GM21515 (cell line): ENCODE data around the gene CDC42EP5.
"Not testable (repeated sequence)": the region's sequence is repeated elsewhere in the genome, so short reads cannot be mapped to it uniquely, and the experiment has no call there.

ENCODE experiments used
- ATAC-seq: cut with Tn5 transposase; IDR thresholded peaks from one replicate; pipeline ENCODE4 v1.9.1; 2021; ENCODE audit not compliant: unreplicated experiment

The CDC42EP5 gene

DNA sequence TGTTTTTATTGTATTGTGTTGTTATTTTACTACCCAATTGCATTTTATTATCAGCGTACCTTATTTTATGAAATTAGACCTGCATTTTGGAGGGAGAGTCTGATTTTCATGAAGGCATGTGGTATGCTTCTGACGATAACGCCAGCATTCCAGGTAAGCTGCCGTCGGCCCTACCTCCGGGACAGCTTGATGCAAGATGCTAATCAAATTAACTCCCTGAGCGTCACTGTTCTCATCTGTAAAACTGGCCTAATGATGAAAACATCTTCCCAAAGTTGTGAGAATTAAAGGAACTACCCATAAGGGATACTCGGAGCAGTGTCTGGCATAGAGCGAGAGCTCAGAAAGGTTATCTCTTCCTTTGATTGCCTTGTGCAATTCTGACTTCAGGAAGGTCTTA, 16.7 kb upstream of the CDC42EP5 start:
- ATAC-seq, result no peak

- no peak for ATAC-seq
These were observed 16.2 kb upstream of the CDC42EP5 start for GRCh38 chr19:54489341-54489740.

DNA sequence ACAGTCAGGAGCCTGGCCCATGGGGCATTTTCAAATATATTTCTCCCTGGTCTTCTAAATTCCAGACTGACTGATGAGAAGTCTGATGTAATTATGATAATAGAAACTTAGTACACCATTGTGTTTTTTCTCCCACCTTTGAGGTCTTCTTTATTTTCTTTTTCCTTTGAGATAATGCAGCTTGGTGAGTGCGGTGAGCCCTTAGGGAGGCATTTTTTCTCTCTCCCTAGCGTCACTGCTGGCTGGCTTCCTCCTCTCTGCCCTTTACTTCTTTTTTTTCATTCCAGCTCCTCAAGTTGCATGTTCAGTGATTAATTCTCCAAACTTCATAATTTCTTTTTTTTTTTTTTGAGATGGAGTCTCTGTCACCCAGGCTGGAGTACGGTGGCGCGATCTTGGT, 12.8 kb upstream of the CDC42EP5 start:
- no peak for ATAC-seq

- no peak for ATAC-seq
These were observed 11.4 kb upstream of the CDC42EP5 start for GRCh38 chr19:54484451-54484850.

- ATAC-seq, result no peak
These were observed 9.8 kb upstream of the CDC42EP5 start for GRCh38 chr19:54482889-54483288.

DNA sequence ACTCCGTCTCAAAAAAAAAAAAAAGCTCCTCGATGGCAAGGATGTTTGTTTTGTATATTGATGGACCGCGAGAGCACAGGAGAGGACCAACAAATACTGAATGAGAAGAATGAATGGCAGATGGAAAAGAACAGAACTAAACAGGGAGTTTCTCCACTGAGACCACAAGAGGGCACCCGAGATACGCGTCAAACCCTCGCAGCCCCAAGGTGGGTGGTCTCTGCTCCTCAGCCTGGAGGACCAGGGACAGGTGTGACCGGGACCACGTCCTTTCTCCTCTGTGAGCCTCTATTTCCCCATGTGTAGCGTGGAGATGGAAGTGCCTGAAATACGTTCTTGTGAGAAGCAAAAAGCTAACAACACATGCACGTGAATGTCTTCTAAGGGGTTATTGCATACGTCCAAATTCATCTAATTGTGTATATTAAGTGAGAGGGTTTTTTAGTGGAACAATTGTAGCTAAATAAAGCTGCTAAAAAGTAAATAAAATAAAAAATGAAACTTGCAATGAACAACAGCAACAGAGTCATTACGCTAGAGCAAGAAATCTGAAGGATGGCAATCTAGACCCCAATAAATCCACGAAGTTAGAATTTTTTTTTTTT, 8.3 kb upstream of the CDC42EP5 start:
- ATAC-seq, result no peak

DNA sequence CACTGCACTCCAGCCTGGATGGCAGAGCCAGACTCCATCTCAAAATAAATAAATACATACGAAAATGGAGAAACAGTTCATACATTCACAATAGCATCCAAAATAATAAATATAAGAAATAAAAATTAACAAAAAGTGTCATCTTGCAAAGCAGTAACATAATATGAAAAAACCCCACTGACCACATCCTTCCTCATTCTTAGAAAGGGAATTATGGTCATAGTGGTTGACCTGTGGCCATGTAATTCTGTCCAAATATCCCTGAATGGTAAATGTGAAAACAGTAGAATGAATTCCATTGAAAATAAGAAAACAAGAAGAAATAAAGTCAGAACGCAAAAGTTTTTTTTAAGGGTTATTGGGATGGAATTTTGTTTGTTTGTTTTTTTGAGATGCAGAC, 7.0 kb upstream of the CDC42EP5 start:
- ATAC-seq, result no peak

GRCh38 chr19:54478677-54479266, 5.7 kb upstream of the CDC42EP5 start:
- ATAC-seq, result no peak

GRCh38 chr19:54477650-54478049, 4.6 kb upstream of the CDC42EP5 start:
- ATAC-seq, result no peak

DNA sequence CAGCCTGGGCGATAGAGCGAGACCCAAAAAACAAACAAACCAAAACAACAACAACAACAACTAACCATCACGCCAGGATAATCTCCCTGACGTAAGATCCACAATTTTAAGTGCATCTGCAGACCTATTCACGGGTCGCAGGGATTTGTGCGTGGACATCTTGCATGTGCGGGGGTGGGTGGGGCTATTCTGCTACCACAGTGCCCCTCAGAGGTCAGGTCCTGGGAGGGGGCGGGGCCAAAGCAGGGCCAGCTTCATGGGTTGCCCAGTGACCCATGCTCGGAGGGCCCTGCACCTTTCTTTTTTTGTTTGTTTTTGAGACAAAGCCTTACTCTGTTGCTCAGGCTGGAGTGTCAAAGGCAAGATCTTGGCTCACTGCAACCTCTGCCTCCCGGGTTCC, 2.6 kb upstream of the CDC42EP5 start:
- no peak for ATAC-seq

GRCh38 chr19:54473892-54474372, 836 bp upstream of the CDC42EP5 start:
- no peak for ATAC-seq

DNA sequence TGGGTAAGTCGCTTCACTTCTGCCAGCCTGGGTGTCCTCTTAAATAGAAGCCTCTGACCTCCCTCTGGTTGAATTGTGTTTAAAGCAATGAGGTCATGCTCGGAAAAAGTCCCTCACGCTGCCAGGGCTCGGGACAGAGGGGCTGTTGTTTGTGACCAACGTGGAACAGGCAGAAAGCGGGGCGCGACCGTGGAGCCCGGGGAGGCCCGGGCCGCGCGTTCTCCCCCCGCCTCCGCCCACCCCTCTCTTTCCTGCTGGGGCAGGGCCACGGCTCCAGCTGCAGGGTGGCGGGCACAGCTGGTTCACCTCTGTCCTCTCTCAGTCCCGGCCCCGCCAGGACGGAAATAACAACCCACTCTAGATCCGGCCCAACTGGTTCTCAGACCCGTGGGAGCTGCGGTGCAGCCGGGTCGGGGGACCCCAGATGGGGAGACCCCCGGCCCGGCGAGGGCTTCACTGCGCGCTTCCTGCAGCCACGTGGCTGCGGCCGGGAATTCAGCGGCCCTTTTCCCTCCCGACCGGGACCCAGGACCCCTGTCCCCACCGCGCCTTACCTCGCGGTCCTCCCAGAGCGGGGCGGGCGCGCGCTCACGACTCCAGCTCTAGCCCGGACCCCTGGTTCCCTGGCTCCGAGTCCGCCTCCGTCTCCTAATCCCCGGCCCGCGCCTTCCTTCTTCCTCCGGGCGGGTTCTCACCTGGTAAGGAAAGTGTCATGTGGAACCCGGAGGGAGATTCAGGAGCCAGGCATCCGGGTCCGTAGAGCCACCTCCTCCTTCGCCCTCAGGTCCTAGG, 1.9 kb downstream of the CDC42EP5 start:
- no peak for ATAC-seq

GRCh38 chr19:54470276-54470887, 2.7 kb downstream of the CDC42EP5 start:
- no peak for ATAC-seq

- no peak for ATAC-seq
These were observed 3.6 kb downstream of the CDC42EP5 start for GRCh38 chr19:54469496-54469934.

DNA sequence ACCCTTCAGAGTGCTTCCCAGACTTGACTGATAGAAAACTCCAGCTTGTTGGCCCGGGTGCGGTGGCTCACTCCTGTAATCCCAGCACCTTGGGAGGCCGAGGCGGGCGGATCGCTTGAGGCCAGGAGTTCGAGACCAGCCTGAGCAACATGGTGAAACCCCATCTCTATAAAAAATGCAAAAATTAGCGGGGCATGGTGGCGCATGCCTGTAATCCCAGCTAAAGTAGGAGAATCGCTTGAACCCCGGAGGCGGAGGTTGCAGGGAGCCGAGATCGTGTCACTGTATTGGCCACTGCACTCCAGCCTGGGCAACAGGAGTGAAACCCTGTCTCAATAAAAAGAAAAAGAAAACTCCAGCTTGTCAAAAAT, 7.0 kb downstream of the CDC42EP5 start:
- not testable (repeated sequence) for ATAC-seq

- no peak for ATAC-seq
These were observed 7.5 kb downstream of the CDC42EP5 start for GRCh38 chr19:54465426-54466109.

DNA sequence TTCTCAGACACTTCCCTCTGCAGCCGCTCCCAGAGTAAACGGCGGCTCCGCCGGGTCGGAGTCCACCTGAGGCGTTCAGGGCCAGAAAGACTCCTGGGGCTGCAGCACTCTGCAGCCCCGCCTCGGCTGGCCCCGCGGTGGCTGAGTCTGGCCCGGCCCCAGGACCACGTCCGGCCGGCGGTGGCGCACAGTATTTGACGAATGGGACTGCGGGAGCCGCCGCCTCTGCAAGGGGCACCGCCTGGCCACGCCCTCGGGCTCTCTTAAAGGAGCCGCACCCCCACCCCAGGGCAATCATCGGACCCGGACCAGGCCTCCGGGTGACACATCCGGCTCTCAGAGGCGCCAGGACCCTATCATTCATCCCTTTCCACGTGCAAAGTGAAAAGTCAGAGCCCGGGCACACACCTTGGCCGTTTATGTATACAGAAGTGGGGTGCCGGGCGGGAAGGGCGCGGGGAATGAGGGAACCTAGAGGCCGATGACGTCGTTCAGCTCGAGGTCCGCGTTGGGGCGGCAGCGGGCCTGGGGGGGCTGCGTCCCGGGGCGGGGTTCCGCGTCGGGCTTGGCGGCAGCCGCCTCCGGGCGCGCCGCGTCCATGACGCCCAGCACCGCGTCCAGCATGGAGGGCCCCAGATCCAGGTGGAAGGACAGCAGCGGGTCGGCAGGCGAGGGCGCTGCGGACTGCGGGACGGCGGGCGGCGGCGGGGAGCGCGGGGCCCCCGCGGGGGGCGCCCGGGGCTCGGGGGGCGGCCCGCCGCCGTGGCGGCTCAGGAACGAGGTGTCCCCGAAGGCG, 8.3 kb downstream of the CDC42EP5 start:
- ATAC-seq, result peak; percentile 41

DNA sequence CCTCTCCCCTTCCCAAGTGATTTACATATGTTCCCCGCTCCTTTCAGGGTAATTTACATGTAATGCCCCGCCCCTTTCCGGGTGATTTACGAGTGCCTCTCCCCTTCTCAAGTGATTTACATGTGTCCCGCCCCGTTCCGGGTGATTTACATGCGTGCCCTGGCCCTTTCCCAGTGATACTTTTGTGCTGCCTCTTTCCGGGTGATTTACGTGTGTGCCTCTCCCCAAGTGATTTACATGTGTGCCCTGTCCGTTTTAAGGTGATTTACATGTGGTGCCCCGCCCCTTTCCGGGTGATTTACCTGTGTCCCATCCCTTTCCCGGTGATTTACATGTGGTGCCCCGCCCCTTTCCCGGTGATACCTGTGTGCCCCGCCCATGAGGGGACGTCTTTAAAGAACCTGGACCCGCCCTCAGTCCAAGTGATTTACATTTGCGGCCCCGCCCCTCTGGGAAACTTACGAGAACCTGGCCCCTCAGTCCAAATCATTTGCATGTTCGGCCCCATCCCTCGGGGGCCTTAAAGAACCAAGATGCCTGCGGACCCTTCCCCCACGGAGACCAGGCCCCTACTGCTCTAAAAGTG, 9.0 kb downstream of the CDC42EP5 start:
- peak; percentile 36 for ATAC-seq

DNA sequence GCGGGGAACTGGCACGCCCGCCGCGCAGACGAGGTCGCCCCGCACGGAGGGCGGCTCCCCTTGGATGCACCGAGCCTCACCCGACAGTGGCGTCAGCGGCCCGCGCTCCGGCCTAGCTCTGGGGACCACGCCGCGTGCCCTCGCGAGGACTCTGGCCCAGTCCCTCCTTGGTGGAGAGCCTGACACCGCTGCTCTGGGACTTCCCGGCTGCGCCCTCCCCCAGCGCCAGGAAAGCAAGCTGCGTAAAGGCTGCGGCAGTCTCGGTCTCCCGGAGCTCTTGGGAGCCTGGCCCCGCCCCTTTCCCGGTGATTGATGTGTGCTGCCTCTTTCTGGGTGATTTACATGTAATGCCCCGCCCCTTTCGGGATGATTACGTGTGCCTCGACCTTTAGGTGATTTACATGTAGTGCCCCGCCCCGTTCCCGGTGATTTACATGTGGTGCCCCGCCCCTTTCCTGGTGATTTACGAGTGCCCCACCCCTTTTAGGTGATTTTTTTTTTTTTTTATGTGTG, 9.5 kb downstream of the CDC42EP5 start, which contains the start of gene LENG9:
LENG9 (minus strand) TSS at position 248 of the 513 bp plus-strand sequence. CDS start 252 bp downstream, outside the sequence.
- ATAC-seq, result peak; percentile 57
